IPS-20b (cell line): ENCODE data around the gene ANKS3.

Experiments used
- H3K27ac ChIP-seq: one replicate; pipeline ENCODE4 v1.5.1; 2013; ENCODE audit warnings: low read length
- H3K27me3 ChIP-seq: 2 replicates; pipeline ENCODE4 v1.6.1; 2013; ENCODE audit warnings: mild to moderate bottlenecking, low read length, inconsistent platforms; ENCODE audit not compliant: insufficient read depth
- H3K36me3 ChIP-seq: 2 replicates; pipeline ENCODE4 v1.6.1; 2013; ENCODE audit warnings: low read depth, mild to moderate bottlenecking, inconsistent platforms, low read length, moderate library complexity; ENCODE audit not compliant: insufficient read depth
- H3K4me1 ChIP-seq: 2 replicates; pipeline ENCODE4 v1.6.1; 2013; ENCODE audit warnings: mild to moderate bottlenecking, control low read depth, inconsistent platforms, low read length, moderate library complexity; ENCODE audit not compliant: insufficient read depth
- H3K4me3 ChIP-seq: 2 replicates; pipeline ENCODE4 v1.5.1; 2013; ENCODE audit warnings: mild to moderate bottlenecking, low read length, inconsistent platforms
- H3K9ac ChIP-seq: 2 replicates; pipeline ENCODE4 v1.6.1; 2013; ENCODE audit warnings: low read depth, mild to moderate bottlenecking, inconsistent platforms, low read length, moderate library complexity
- H3K9me3 ChIP-seq: 2 replicates; pipeline ENCODE4 v1.6.1; 2013; ENCODE audit warnings: mild to moderate bottlenecking, low read depth, low read length, inconsistent platforms; ENCODE audit not compliant: insufficient read depth

Gene ANKS3

DNA sequence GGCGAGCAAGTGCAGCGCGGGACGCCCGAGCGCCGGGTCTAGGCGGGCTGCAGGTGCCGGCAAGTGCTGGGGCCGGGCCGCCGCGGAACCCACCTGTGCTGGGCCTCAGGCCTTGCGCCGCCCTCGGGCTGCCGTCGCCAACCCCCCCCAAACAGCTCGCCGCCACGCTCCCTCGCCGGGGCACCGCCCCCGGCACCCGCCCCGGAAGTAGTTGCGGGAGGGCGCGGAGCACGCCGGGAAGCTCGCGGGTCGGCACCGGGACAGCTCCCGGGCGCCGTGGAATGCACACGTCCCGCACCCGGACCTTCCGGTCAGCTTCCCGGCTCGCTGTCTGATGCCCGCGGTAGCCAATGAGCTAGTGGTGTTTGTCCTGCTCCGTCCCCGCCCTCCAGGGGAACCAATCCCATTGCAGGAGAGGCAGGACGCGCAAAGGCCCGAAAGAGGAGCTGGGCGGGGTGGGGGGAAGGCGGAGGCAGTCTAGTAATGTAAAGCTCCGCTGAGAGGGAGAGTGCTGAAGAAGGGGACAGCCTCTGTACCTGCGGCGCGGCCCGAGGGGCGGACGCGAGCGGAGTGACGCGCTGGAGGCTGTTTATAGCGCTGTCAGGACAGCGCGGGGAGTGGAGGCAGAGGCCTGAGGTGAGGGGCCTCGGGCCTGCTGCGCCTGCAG lies at the start of gene ANKS3, which contains the start of gene DNAAF8:
ANKS3 (minus strand) TSS at position 209 of the 667 bp plus-strand sequence. CDS start 4,122 bp downstream, outside the sequence.
DNAAF8 (plus strand) TSS at position 475 of the 667 bp plus-strand sequence. CDS start 1,978 bp downstream, outside the sequence.
- H3K9me3 ChIP-seq: no peaks in the 10 kb centered on the region
- no peaks in the 10 kb centered on the region; the same call in 1 of the 2 replicates for H3K27me3 ChIP-seq
- peak within 1 kb of the TSS; percentile 91 for H3K9ac ChIP-seq
- H3K36me3 ChIP-seq: peaks cover 17% of the 10 kb centered on the region
- H3K27ac ChIP-seq: peak within 1 kb of the TSS; percentile 23
- peak within 1 kb of the TSS; percentile 97 for H3K4me3 ChIP-seq
- H3K4me1 ChIP-seq: no peaks in the 10 kb centered on the region

GRCh38 chr16:4783251-4783950 lies 49.3 kb upstream of the ANKS3 start:
- no peak overlapping the region for H3K9ac ChIP-seq
- no peak overlapping the region for H3K27ac ChIP-seq
- H3K36me3 ChIP-seq: no peaks in the 10 kb centered on the region
- peaks cover 6% of the 10 kb centered on the region; the same call in 1 of the 2 replicates for H3K4me1 ChIP-seq
- no peak overlapping the region for H3K4me3 ChIP-seq
- no peaks in the 10 kb centered on the region for H3K9me3 ChIP-seq
- H3K27me3 ChIP-seq: no peaks in the 10 kb centered on the region

GRCh38 chr16:4780235-4780634 lies 46.2 kb upstream of the ANKS3 start:
- H3K9ac ChIP-seq: no peak overlapping the region
- H3K4me1 ChIP-seq: no peaks in the 10 kb centered on the region
- no peaks in the 10 kb centered on the region for H3K27me3 ChIP-seq
- no peaks in the 10 kb centered on the region for H3K36me3 ChIP-seq
- H3K9me3 ChIP-seq: no peaks in the 10 kb centered on the region
- no peak overlapping the region for H3K4me3 ChIP-seq
- no peak overlapping the region for H3K27ac ChIP-seq

DNA sequence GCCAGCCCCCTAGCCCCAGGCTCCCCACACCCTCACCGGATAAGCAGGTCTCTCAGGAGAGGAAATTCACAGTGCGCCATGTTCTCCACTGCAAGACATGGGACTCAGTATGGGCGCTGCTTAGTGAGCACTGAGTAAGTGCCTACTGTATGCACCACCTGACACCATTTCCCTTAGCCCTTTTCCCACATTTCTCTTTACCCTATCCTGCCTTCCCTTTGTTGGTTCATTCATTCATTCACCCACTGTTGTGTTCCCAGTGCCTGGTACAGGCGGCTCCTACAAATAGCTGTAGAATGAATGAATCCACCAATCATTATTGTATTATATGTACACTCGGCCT lies 44.0 kb upstream of the ANKS3 start:
- Histone ChIP-seq H3K4me1 (no peaks in the 10 kb centered on the region), H3K9me3 (no peaks in the 10 kb centered on the region), H3K27me3 (no peaks in the 10 kb centered on the region), H3K9ac (no peak overlapping the region), H3K4me3 (no peak overlapping the region), H3K36me3 (no peaks in the 10 kb centered on the region), H3K27ac (no peak overlapping the region)

DNA sequence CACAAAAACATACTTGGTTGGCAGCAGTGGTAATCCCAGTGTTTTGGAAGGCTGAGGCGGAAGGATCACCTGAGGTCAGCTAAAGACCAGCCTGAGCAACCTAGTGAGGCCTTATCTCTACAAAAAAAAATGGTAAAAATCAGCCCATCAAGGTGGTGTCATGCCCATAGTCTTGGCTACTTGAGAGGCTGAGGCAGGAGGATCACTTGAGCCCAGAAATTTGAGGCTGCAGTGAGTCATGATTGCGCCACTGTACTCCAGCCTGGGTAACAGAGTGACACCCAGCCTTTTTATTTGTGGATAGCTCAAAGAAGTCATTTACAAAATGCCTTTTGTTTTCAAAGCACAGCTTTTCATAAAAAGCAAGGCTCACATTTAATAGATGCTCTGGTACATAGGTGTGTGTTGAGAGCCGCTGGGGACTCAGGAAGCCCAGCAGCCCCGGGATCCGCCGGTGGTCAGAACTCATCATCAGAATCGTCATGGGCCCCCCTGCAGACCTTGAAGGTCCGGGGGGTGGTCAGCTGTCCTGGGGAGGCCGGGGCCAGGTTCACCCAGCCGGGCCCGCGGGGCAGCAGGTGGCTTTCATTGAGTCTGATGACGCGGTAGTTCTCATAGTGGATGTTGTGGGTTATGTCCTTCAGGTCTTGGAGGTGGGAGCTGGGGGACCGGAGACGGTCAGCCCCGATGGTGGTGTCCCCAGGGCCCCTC lies 43.4 kb upstream of the ANKS3 start:
- H3K27me3 ChIP-seq: no peaks in the 10 kb centered on the region
- H3K4me3 ChIP-seq: no peak overlapping the region
- H3K9me3 ChIP-seq: no peaks in the 10 kb centered on the region
- no peaks in the 10 kb centered on the region for H3K4me1 ChIP-seq
- H3K27ac ChIP-seq: no peak overlapping the region
- H3K9ac ChIP-seq: no peak overlapping the region
- no peaks in the 10 kb centered on the region for H3K36me3 ChIP-seq

- Histone ChIP-seq H3K4me1 (no peaks in the 10 kb centered on the region), H3K9me3 (no peaks in the 10 kb centered on the region), H3K27me3 (no peaks in the 10 kb centered on the region), H3K4me3 (no peak overlapping the region), H3K9ac (no peak overlapping the region), H3K36me3 (no peaks in the 10 kb centered on the region), H3K27ac (no peak overlapping the region)
Measured at GRCh38 chr16:4776141-4776705, 42.2 kb upstream of the ANKS3 start.

DNA sequence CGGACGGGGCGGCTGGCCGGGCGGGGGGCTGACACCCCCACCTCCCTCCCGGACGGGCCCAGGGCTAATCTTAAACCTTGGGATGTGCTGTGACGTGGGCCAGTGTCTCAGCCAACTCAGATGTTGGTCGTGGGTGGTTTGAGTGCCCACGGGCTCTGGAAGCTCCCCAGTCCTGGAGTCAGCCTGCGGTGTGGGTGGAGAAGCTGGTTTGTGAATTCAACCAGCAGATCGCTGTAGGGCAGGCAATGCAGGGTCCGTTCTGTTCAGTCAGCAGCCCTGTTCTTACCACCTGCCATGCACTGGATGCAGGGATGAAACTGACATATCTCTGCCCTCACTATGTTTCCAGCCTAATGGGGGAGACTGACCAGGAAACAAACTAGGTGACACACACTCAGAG lies 40.9 kb upstream of the ANKS3 start:
- Histone ChIP-seq H3K4me1 (no peaks in the 10 kb centered on the region), H3K27ac (no peak overlapping the region), H3K27me3 (no peaks in the 10 kb centered on the region), H3K36me3 (no peaks in the 10 kb centered on the region), H3K4me3 (no peak overlapping the region), H3K9me3 (no peaks in the 10 kb centered on the region), H3K9ac (no peak overlapping the region)

GRCh38 chr16:4772351-4772750 lies 38.3 kb upstream of the ANKS3 start:
- Histone ChIP-seq H3K4me3 (no peak overlapping the region), H3K27ac (no peak overlapping the region), H3K9ac (no peak overlapping the region), H3K27me3 (no peaks in the 10 kb centered on the region), H3K9me3 (no peaks in the 10 kb centered on the region), H3K4me1 (peaks cover 3% of the 10 kb centered on the region; the same call in 1 of the 2 replicates), H3K36me3 (no peaks in the 10 kb centered on the region)

- no peaks in the 10 kb centered on the region for H3K36me3 ChIP-seq
Measured at GRCh38 chr16:4771646-4772045, 37.6 kb upstream of the ANKS3 start.

DNA sequence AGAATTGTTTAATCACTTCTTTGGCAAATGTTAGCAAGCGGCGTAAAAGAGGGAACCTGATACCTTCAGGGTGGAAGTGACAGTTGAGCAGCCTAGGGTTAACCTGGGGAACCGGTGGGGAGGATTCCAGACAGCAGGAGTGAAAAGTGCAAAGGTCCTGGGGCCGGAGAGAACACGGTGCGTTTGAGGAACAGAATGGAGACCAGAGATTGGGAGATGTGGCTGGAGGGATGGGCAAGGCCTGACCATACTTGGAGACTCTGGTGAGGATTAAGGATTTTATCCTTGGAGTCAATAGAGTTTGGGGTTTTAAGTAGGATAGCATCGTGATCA lies 35.2 kb upstream of the ANKS3 start:
- peak overlapping the region; percentile 74; the same call in 1 of the 2 replicates for H3K9ac ChIP-seq
- peaks cover 10% of the 10 kb centered on the region for H3K36me3 ChIP-seq
- H3K27me3 ChIP-seq: no peaks in the 10 kb centered on the region
- peaks cover 3% of the 10 kb centered on the region; the same call in 1 of the 2 replicates for H3K4me1 ChIP-seq
- peak overlapping the region; percentile 64; the same call in 1 of the 2 replicates for H3K4me3 ChIP-seq
- H3K9me3 ChIP-seq: no peaks in the 10 kb centered on the region
- no peak overlapping the region for H3K27ac ChIP-seq

More at GRCh38 chr16:4771646-4772045, 37.6 kb upstream of the ANKS3 start:
- no peak overlapping the region for H3K4me3 ChIP-seq
- no peaks in the 10 kb centered on the region for H3K27me3 ChIP-seq
- H3K4me1 ChIP-seq: peaks cover 3% of the 10 kb centered on the region; the same call in 1 of the 2 replicates
- no peak overlapping the region for H3K9ac ChIP-seq
- H3K9me3 ChIP-seq: no peaks in the 10 kb centered on the region
- H3K27ac ChIP-seq: no peak overlapping the region

GRCh38 chr16:4768549-4769305 lies 34.7 kb upstream of the ANKS3 start:
- Histone ChIP-seq H3K4me1 (peaks cover 3% of the 10 kb centered on the region; the same call in 1 of the 2 replicates), H3K27me3 (no peaks in the 10 kb centered on the region), H3K36me3 (peaks cover 15% of the 10 kb centered on the region), H3K27ac (no peak overlapping the region), H3K9ac (peak overlapping the region; percentile 74; the same call in 1 of the 2 replicates), H3K9me3 (no peaks in the 10 kb centered on the region), H3K4me3 (peak overlapping the region; percentile 64)
